RPMI8226 (cell line): ENCODE results near the gene FZR1.
"Not testable (repeated sequence)": the region's sequence is repeated elsewhere in the genome, so short reads cannot be mapped to it uniquely, and the experiment has no call there.

ENCODE experiments used
- DNase-seq: peaks from one replicate; pipeline ENCODE4 v3.0.0-alpha.2; 2015

FZR1 gene

GRCh38 chr19:3497757-3498520, 8.2 kb upstream of the FZR1 start:
- DNase-seq = no peak

- no peak for DNase-seq
Measured at GRCh38 chr19:3499738-3500428, 6.2 kb upstream of the FZR1 start.

- DNase-seq = peak; percentile 97
Measured at GRCh38 chr19:3500429-3501101, 5.5 kb upstream of the FZR1 start, which contains the start of gene DOHH. TSS of gene DOHH (minus strand) at chr19:3500674. CDS start at chr19:3496814, 3,860 bp downstream.

GRCh38 chr19:3501780-3502179, 4.3 kb upstream of the FZR1 start:
- no peak for DNase-seq

GRCh38 chr19:3503036-3503572, 3.0 kb upstream of the FZR1 start:
- DNase-seq = peak; percentile 25

- DNase-seq = no peak
Measured at GRCh38 chr19:3504735-3505134, 1.4 kb upstream of the FZR1 start.

GRCh38 chr19:3506384-3507340, 551 bp downstream of the FZR1 start:
- peak; percentile 24 for DNase-seq

GRCh38 chr19:3507371-3508120, 1.4 kb downstream of the FZR1 start:
- no peak for DNase-seq

GRCh38 chr19:3508121-3508661, 2.1 kb downstream of the FZR1 start:
- DNase-seq = not testable (repeated sequence)

- DNase-seq = no peak
Measured at GRCh38 chr19:3508771-3509535, 2.8 kb downstream of the FZR1 start.

- DNase-seq = no peak
Measured at GRCh38 chr19:3509566-3509989, 3.5 kb downstream of the FZR1 start.

GRCh38 chr19:3510727-3511126, 4.6 kb downstream of the FZR1 start:
- no peak for DNase-seq

GRCh38 chr19:3511506-3512251, 5.6 kb downstream of the FZR1 start:
- DNase-seq = no peak

- no peak for DNase-seq
Measured at GRCh38 chr19:3512562-3513228, 6.6 kb downstream of the FZR1 start.

GRCh38 chr19:3513229-3514140, 7.4 kb downstream of the FZR1 start:
- DNase-seq = no peak

GRCh38 chr19:3514930-3515329, 8.8 kb downstream of the FZR1 start:
- no peak for DNase-seq

GRCh38 chr19:3515891-3516422, 9.8 kb downstream of the FZR1 start:
- DNase-seq = no peak
